WTC11 (cell line): Measurements from ENCODE around the gene SLC8A3. TPM values are rescaled to one million over a fixed set of nuclear protein-coding genes. Genes with fewer than 3 reads are reported as not detected.

Experiments
- ATAC-seq: fragments of 200-7000 bp; cut with Tn5 transposase; 2 replicates; pipeline ENCODE4 v1.10.0; 2021; ENCODE audit warnings: mild to moderate bottlenecking, moderate library complexity
- CTCF ChIA-PET: fragments of 300-600 bp; sonication (Branson Sonifier 250); formaldehyde crosslinking; loops from one replicate; lab custom pipeline; 2021; ENCODE audit warnings: antibody characterized with exemption; lab: Charles Lee
- POLR2A ChIA-PET: fragments of 350-600 bp; sonication (Branson Sonifier 250); formaldehyde crosslinking; loops from one replicate; lab custom pipeline; 2021; ENCODE audit warnings: antibody characterized with exemption; lab: Charles Lee
- DNase-seq: peaks from one replicate; pipeline ENCODE4 v3.0.0; 2021; ENCODE audit warnings: low spot score
- H3K27ac Mint-ChIP-seq: 2 replicates; pipeline ENCODE4 v1.8.0; 2021; ENCODE audit warnings: mixed read lengths
- H3K27me3 Mint-ChIP-seq: 2 replicates; pipeline ENCODE4 v1.8.0; 2021; ENCODE audit warnings: low read depth, mild to moderate bottlenecking, moderate library complexity, mixed read lengths
- H3K36me3 Mint-ChIP-seq: 2 replicates; pipeline ENCODE4 v1.8.0; 2021; ENCODE audit warnings: mixed read lengths
- H3K4me1 Mint-ChIP-seq: 2 replicates; pipeline ENCODE4 v1.8.0; 2022; ENCODE audit warnings: mixed read lengths
- H3K4me3 Mint-ChIP-seq: 2 replicates; pipeline ENCODE4 v1.8.0; 2021; ENCODE audit warnings: mild to moderate bottlenecking, moderate library complexity, mixed read lengths
- H3K9me3 Mint-ChIP-seq: 2 replicates; pipeline ENCODE4 v1.8.0; 2021; ENCODE audit warnings: mixed read lengths
- AFF4 ChIP-seq: sonication (generic); formaldehyde crosslinking; IDR thresholded peaks from 2 replicates; pipeline ENCODE4 v1.8.1; 2023; ENCODE audit warnings: mild to moderate bottlenecking, missing genetic modification reagents, borderline replicate concordance
- ARID4B ChIP-seq: sonication (generic); formaldehyde crosslinking; IDR thresholded peaks from 2 replicates; pipeline ENCODE4 v1.8.0; 2023; ENCODE audit warnings: missing genetic modification reagents, mild to moderate bottlenecking, borderline replicate concordance
- ATF3 ChIP-seq: sonication (generic); formaldehyde crosslinking; conservative IDR thresholded peaks from 2 replicates; pipeline ENCODE4 v1.8.1; 2022; ENCODE audit warnings: mild to moderate bottlenecking, missing genetic modification reagents
- CDX4 ChIP-seq: fragments of 250-450 bp; sonication (Bioruptor Pico); IDR thresholded peaks from 2 replicates; pipeline ENCODE4 v1.9.0; 2021; ENCODE audit warnings: moderate library complexity, mild to moderate bottlenecking, inconsistent platforms, borderline replicate concordance
- CREB1 ChIP-seq: sonication (generic); formaldehyde crosslinking; IDR thresholded peaks from 2 replicates; pipeline ENCODE4 v1.8.0; 2023; ENCODE audit warnings: mild to moderate bottlenecking, missing genetic modification reagents
- CREM ChIP-seq: sonication (generic); formaldehyde crosslinking; IDR thresholded peaks from 2 replicates; pipeline ENCODE4 v1.8.1; 2022; ENCODE audit warnings: mild to moderate bottlenecking, missing genetic modification reagents, moderate library complexity
- E2F1 ChIP-seq: sonication (generic); formaldehyde crosslinking; IDR thresholded peaks from 2 replicates; pipeline ENCODE4 v1.8.0; 2022; ENCODE audit warnings: mild to moderate bottlenecking, missing genetic modification reagents
- E2F4 ChIP-seq: sonication (generic); formaldehyde crosslinking; IDR thresholded peaks from 2 replicates; pipeline ENCODE4 v1.8.1; 2022; ENCODE audit warnings: low read depth, mild to moderate bottlenecking, moderate library complexity, missing genetic modification reagents, borderline replicate concordance
- GTF2I ChIP-seq: fragments of 250-450 bp; sonication (Bioruptor Pico); conservative IDR thresholded peaks from 2 replicates; pipeline ENCODE4 v1.4.0; 2021; ENCODE audit warnings: mild to moderate bottlenecking
- HMGA2 ChIP-seq: fragments of 250-450 bp; sonication (Bioruptor Pico); IDR thresholded peaks from 2 replicates; pipeline ENCODE4 v1.4.0; 2021; ENCODE audit warnings: mild to moderate bottlenecking, moderate library complexity
- JUN ChIP-seq: sonication (generic); formaldehyde crosslinking; IDR thresholded peaks from 2 replicates; pipeline ENCODE4 v1.8.0; 2023; ENCODE audit warnings: mild to moderate bottlenecking, missing genetic modification reagents
- RORB ChIP-seq: fragments of 250-450 bp; sonication (Bioruptor Pico); IDR thresholded peaks from 2 replicates; pipeline ENCODE4 v1.9.0; 2021; ENCODE audit warnings: mild to moderate bottlenecking
- SMAD4 ChIP-seq: sonication (generic); formaldehyde crosslinking; IDR thresholded peaks from 2 replicates; pipeline ENCODE4 v1.8.0; 2022; ENCODE audit warnings: mild to moderate bottlenecking, missing genetic modification reagents
- TEAD1 ChIP-seq: sonication (generic); formaldehyde crosslinking; IDR thresholded peaks from 2 replicates; pipeline ENCODE4 v1.8.0; 2022; ENCODE audit warnings: mild to moderate bottlenecking, missing genetic modification reagents
- ZBTB21 ChIP-seq: sonication (generic); formaldehyde crosslinking; IDR thresholded peaks from 2 replicates; pipeline ENCODE4 v1.8.1; 2023; ENCODE audit warnings: mild to moderate bottlenecking, missing genetic modification reagents, borderline replicate concordance
- ZBTB43 ChIP-seq: sonication (generic); formaldehyde crosslinking; IDR thresholded peaks from 2 replicates; pipeline ENCODE4 v1.8.1; 2023; ENCODE audit warnings: mild to moderate bottlenecking, missing genetic modification reagents
- ZMAT4 ChIP-seq: fragments of 250-450 bp; sonication (Bioruptor Pico); IDR thresholded peaks from 2 replicates; pipeline ENCODE4 v1.9.0; 2021; ENCODE audit warnings: mild to moderate bottlenecking
- ZNF232 ChIP-seq: sonication (generic); formaldehyde crosslinking; IDR thresholded peaks from 2 replicates; pipeline ENCODE4 v1.8.0; 2022; ENCODE audit warnings: mild to moderate bottlenecking, missing genetic modification reagents
- total RNA-seq: library from RNA; stranded (reverse); gene quantifications from 3 replicates; pipeline ENCODE4 v1.2.3, GENCODE V29; 2021

SLC8A3 gene
- total RNA-seq, 1 experiment from 2014 or later: 0.63 TPM

GRCh38 chr14:70166530-70167203 lies 22.1 kb downstream of the SLC8A3 start (continued):
- TF ChIP-seq AFF4 (CRISPR knock-in tag) (no peak), ZMAT4 (CRISPR knock-in tag) (no peak), JUN (CRISPR knock-in tag) (no peak), ARID4B (no peak), SMAD4 (no peak), E2F4 (CRISPR knock-in tag) (no peak), RORB (CRISPR knock-in tag) (no peak), CREB1 (CRISPR knock-in tag) (no peak), ZBTB21 (CRISPR knock-in tag) (no peak), ZNF232 (CRISPR knock-in tag) (no peak), ATF3 (no peak), GTF2I (CRISPR knock-in tag) (no peak)

GRCh38 chr14:70162358-70162757 lies 26.4 kb downstream of the SLC8A3 start:
- Mint-ChIP-seq H3K27ac (no peak overlapping the region), H3K9me3 (peaks cover 6% of the 10 kb centered on the region), H3K36me3 (no peaks in the 10 kb centered on the region), H3K4me3 (no peak overlapping the region), H3K4me1 (no peaks in the 10 kb centered on the region), H3K27me3 (no peaks in the 10 kb centered on the region)
- ChIA-PET CTCF (no interaction called here), POLR2A (no interaction called here)
- ATAC-seq: no peak
- no peak for TF ChIP-seq E2F1
- TF ChIP-seq CREM (CRISPR knock-in tag): no peak
- no peak for TF ChIP-seq CDX4 (CRISPR knock-in tag)
- no peak for TF ChIP-seq HMGA2
- TF ChIP-seq ZBTB43 (CRISPR knock-in tag): no peak
- no peak for TF ChIP-seq TEAD1 (CRISPR knock-in tag)
- TF ChIP-seq ZBTB21 (CRISPR knock-in tag): no peak
- DNase-seq: no peak
